Stimulated activated CD8-positive, alpha-beta memory T cell treated with anti-CD3 and anti-CD28 coated beads, Interleukin-12 subunit alpha, Interleukin-12 subunit beta, amount 100 ng/mL, for 1 hour (primary cell): ENCODE measurements around the gene ACD.

Source experiments
- DNase-seq: peaks from one replicate; pipeline ENCODE4 v3.0.0-alpha.2; 2020; ENCODE audit warnings: low read depth

ACD gene

DNA sequence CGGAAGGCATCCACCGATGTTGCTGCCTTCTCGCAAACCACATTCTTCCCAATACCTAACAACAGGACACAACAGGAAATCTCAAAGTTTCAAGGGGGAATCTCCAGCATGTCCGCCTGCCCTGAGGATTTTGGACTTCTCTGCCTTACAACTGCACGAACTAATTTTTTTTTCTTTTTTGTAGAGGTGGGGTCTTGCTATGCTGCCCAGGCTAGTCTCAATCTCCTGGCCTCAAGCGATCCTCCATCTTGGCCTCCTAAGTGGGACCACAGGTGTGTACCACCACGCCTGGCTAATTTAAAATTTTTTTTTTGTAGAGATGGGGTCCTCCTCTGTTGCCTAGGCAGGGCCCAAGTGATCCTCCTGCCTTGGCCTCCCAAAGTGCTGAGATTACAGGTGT is 15.9 kb upstream of the ACD start:
- no peak for DNase-seq

DNA sequence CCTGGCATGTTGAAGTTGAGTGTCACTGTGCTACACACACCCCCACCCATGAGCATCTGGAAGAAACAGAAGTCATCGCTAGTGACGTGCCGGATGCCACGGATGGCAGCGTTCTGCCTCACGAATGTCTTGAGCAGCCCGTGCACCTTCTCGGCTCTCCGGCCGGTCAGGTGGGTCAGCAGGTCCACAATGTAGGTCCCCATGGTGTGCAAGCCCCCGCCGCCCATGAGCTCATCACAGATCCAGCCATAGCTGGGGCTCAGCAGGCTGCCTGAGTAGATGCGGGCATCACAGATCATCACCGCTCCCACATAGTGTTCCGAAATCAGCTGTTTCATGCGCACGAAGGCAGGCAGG is 15.5 kb upstream of the ACD start:
- DNase-seq = no peak

DNA sequence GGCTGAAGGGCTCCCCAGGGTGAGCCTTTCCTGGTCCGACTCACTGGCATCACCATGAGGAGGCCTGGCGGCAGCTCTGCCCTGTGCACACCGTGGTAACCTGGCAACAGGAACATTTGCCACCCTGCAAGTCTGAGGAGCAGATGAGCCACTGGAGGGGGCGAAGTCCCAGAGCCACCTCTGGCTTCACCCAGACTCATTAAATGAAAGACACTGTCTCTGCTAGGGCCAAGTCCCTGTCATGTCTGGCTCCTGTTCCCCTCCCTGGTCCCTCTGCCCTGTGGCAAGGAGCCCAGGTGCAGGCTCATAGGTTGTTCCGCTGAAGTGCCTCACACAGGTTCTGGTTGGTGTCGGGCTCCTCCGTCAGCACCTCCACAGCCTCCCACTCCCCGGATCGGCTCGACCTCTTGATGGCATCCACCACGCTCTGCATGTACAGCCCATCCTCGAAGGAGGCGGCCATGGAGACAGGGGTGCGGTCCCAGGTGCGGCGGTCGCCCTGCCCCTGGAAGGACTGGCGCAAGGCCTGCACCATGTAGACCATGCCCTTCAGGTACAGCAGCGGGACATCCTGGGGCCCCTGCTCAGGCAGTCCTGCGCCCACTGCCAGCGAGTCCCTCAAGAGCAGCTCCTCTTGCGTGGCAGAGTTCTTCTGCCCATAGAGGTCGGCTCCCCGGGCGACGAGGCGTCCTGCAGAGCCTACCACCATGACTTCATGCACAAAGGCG is 15.0 kb upstream of the ACD start:
- DNase-seq = no peak

DNA sequence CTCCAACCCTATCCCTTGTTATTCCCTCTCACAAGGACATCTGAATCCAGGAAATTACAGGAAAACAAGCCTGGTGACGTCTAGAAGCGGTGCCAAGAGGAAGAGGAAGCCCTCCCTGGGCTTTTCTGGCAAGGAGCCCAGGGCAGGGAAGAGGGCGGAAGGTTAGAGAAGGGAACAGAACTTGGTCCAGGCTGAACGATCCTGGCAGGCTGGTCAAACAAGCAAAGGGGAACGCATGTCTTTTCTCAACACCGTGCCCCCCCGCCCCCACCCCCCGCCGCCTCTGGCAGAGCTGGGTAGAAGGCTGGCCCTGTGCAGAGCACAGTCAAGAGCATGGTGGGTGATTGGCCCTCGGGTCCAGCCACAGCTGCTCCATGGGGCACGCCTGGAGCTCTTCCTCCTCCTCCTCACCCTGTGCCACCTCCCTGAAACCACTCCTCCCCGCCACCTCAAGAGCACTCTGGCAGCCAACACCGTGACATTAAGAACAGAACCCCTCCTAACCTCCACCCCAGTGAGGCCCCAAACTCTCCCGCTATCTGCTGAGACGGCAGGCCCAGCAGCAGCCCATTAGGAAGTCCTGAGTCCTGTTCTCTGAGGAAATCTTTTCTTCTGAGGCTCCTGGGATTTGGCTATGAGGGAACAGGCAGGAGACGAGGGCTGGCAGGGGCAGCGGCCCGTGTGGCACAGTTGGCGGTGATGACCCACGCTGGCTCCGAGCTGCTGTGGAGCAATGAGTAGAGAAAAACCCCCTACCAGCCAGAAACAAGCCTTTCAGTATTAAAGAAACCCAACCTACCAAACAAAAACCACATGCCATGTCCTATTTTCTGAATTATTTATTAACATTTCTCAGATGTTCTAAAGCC is 13.9 kb upstream of the ACD start:
- no peak for DNase-seq

DNA sequence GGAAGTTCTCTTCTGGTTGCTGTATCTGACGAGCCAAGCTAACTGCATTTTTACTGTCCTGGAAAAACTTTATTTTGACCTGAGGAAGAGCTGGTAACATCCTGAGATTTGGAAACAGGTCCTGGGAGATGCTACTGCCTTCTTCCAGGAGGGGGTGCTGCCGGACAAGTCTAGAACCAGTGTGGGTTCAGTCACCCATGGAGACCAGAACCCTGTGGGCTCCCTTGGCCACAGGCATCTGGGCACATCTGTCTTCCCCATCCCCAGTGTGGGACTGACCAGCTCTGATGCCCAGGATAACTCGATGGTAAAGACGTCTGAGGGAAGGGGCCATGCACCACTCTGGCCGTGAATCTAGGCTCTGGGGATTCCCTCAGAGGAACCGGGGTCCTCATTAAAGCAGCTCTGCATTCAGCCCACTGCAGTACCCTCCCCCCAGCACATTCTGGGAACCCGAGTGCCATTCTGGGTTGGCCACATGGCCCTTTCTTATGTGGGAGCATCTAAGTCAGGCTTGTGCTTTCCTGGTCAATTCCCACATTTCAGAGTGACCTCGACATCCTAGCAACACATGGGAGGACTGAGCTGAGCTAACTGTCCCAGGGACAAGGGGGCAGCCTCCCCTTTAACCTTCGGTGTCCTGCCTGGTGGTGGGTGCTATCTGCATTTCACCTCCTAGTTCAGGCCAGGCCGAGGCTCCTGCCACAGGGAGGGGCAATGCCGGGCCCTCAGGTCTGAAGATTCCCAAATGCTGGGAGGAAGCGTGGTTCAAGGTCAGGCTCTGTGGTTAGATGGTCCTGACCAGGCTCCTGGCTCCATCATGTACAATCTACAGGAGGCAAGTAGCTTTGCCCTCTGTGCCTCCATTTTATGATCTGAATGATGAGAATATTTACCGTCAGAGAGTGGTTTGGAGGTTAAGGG is 12.9 kb upstream of the ACD start:
- no peak for DNase-seq

DNA sequence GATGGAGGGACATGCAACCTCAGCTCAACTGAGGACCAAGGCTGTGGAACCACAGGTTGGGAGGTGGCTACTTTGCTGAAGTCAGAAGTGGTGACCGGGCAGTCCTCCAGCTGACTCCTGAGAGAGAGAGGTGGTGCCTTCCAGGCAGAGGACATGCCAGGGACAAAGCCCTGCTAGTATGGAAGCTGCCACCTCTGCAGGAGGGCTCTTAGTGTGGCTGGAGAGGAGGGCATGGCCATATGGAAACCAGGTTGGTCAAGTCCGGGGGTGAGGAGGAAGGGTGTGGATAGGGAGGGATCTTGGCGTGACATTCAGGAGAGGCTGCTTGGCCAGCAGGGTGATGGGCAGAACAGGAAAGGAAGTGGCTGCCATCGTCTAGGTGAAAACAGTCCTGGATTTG is 12.2 kb upstream of the ACD start:
- no peak for DNase-seq

DNA sequence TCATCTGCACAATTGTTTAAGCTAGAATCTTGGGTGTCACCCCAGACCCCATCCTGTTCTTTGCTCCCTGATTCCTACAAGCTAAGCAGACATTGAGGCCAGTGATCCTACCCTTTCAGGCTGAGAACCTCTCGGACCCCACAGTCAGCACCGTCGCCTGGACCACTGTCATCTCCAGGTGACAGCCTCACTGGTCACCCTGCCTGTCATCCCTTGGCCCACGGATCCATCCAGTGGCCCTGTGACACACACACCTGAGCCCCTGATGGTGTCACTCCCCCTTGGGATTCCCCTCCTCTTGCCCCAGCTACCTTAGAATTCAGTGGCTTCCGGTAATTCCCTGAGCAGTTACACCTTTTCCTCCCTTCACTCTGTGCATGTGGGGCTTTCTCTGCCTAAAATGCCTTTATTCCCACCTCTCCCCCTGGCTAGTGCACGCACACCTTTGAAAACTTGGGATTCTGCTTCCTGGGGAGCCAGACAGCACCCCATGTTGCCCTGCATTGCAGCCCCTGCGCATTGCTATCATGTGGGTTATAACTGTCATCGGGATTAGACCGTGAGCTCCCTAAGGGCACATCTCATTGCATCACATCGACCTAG is 9.5 kb upstream of the ACD start:
- no peak for DNase-seq

DNA sequence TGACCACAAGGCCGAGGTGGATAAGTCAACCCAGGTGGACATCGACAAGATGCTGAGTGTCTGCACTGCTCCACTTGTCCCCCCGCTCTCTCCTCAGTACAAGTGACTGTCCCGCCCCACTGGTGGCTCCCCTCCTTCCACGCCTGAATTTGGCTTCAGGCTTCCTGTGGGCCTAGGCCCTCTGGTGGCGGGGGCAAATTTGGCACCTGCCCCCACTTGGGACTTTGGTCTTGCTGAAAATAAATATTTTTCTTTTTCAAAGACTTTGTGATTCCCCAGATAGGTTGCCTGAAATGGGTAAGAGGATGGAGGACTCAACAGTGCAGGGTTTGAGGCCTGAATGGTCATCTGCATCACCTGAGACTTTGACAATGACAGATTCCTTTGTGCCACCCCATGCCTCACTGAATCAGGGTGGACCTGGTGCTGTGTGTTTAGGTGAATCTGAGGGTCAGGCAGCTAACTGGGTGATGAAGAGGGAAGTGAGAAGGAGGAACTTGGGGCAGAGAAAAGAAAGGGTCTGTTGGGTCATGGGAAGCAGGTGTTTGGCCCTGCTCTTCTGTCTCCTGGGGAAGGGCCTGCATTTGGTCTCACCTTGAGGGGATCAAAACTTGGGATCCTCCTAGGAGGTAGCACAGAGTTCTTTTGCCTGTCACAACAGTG is 8.6 kb upstream of the ACD start:
- no peak for DNase-seq

DNA sequence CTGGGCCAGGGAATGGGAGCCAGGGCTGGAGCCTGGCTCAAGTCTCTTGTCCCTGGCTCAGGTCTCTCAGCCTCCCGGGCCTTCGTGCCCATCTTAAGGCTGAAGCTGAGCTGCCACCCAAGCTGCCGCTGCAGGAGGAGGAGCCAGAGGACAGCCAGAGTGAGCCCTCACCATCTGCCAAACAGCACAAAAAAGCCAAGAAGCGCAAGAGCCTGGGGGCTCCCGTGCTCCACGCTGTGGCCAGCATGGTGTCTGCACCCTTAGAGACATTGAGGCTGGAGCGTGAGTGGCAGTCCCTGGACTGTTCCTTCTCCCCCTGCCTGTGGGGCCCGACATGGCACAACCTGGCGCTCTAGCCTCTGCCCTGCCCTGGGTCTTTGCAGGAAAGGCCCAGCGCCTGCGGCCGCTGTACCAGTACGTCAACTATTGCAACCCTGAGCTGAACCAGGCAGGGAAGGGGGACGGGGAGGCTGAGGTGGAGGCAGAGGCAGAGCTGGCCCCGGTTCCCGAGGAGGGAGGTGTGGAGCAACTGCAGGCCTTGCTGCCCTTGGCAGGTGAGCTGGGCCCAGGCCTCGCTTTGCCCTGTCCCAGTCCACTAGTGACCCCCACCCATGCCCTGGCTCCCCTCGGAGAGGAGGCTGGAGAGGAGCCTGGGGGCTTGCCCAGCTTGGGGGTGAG is 7.9 kb upstream of the ACD start:
- DNase-seq = peak; percentile 64

DNA sequence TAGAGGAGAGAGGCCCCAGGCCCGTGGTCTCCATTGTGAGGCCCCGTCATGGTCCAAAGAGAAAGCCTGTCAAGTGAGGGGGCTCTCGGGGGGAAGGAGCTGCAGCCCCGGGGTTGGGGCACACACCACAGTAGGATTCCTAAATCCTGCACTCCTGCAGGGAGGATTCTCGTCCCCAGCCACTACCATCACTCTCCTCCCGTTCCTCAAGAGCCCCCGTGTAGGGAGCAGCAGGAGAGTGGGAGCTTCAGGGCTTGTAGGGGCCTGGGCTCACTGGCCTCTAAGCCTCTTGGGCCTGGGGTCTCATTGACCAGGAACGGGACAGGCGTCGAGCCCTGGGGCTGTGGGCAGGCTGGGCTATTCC is 7.4 kb upstream of the ACD start:
- no peak for DNase-seq

DNA sequence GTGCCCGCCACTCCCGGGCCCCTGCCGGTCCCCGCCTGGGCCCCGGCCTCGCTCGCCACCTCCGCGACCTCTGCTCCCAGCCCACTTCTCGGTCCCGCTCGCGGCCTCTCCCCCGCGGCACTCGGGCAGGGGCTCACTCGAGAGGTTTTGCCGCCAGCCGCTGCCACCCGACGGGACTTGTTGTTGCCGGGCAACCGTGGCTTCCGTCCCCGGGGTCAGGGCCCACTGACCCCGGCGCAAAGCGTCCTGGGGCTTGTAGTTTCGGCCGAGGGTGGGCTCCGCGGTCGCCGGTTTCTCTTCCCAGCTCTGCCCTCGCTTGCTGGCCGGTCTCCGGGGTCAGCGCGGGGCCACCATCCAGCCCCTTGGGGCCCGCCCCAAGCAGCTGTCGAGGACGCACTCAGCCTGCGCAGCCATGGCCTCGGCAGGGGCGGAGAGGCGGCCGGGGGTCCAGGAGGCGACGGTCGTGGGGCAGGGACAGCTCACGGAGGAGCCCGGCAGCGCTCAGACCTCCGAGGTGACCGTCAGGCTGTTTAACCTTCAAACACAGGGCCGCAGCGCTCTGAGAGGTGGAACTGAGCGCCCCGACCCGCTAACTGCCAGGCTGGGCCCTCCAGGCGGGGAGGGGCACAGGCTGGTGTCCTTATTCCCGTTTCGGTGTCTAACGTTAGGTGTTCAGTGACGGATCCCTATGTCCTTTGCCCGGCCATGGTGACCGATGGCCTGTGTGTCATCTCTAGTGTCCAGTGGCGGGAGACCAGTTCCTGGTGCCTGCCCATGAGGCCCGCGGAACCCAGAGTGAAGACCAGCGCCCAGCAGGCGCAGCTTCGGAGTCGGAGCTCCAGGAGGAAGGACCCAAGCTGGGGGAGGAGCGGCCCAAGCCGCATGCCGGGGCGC is 6.7 kb upstream of the ACD start, which contains the start of the genes C16orf86 and ENKD1:
C16orf86 (plus strand) TSS at position 256 of the 894 bp plus-strand sequence; CDS start at position 413, 157 bp downstream.
ENKD1 (minus strand) TSS at position 192 of the 894 bp plus-strand sequence. CDS start 308 bp downstream, outside the sequence.
- peak; percentile 77 for DNase-seq

DNA sequence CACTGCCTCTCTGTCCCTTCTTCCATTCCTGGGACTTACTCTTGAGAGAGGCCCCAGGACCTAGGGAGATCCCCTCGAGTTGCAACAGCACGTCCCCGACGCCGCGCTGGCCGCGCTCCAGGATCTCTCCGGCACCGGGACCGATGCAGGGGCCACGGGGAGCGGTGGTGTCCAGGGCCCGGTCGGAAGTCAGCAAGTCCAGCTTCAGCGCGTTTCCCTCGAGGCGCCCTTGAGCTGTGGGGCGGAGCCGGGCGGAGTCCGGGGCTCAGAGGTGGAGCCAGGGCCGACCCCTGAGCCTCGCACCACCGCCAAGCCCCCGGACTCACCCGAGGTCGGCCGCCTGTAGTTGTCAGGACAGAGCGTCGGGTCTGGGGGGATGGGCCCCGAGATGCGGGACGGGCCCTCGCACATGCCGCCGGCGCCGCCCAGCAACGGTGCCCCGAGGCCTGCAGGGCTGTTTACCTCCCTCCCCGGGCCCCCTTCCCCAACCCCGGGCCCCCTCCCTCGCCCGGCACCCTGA is 6.0 kb upstream of the ACD start:
- no peak for DNase-seq

DNA sequence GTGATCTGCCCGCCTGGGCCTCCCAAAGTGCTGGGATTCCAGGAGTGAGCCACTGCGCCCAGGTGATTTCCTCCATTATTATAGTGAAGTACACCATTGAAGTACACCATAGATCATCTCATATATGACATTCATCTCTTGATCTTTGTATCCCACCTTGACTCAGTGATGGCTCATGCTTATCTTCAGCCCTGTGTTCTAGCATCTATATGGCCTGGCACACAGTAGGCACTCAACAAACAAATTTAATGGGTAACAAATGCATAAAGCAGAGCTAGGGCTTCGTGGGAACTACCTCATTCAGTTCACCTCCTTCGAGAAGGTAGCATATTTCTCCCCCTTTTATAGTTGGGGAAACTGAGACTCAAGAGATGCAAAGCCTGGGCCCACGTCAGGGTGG is 5.5 kb upstream of the ACD start:
- no peak for DNase-seq

DNA sequence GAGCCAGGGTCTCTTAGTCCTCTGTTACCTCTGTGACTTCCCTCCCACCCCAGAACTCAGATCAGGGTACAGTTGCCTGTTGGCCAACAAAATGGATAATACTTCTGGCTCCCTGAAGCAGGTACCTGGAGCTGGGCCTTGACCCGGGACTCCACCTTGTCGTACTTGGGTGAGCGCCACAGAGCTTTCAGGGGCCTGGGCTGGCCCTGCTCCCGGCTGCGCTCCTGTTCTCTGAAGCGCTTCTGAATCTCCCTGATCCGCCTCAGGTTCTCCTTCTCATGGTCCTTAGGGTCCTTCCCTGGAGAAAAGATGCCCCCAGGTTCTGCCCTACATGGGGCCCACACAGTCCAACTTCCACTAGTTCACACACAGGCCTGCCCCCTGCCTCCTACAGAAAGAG is 4.8 kb upstream of the ACD start:
- no peak for DNase-seq

DNA sequence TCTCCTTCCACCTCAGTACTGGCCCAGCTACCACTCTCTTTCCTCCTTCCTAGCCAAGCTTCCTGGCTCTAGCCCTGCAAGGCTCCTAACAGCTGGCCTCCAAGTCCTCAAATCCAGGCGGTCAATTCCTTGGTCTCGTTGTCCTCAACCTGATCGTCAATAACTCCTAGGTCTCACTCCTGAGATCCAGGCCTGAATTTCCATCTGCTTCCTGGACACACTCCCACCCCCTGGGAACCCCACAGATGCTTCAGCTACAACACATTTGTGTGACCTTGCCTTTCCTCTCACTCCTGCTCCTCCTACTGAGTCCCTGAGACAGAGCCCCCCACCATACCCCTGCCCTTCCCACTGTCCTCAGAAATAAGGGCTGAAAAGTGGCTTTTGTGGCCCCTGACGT is 4.2 kb upstream of the ACD start:
- no peak for DNase-seq

DNA sequence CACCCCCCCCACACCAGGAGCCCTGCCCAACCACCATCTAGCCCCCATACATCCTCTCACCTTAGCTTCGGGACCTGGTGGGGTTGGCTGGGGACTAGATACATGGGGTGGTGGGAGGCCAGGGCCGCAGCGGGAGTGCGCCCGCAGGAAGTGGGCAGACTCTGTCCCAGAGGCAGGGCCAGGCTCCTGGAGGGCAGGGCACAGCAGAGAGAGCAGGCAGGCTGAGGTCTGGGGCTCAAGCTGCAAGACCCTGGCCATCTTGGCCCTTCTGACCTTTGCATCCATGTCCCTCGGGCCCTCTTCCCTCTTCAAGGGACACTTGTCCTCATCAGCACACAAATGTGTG is 3.8 kb upstream of the ACD start:
- no peak for DNase-seq

DNA sequence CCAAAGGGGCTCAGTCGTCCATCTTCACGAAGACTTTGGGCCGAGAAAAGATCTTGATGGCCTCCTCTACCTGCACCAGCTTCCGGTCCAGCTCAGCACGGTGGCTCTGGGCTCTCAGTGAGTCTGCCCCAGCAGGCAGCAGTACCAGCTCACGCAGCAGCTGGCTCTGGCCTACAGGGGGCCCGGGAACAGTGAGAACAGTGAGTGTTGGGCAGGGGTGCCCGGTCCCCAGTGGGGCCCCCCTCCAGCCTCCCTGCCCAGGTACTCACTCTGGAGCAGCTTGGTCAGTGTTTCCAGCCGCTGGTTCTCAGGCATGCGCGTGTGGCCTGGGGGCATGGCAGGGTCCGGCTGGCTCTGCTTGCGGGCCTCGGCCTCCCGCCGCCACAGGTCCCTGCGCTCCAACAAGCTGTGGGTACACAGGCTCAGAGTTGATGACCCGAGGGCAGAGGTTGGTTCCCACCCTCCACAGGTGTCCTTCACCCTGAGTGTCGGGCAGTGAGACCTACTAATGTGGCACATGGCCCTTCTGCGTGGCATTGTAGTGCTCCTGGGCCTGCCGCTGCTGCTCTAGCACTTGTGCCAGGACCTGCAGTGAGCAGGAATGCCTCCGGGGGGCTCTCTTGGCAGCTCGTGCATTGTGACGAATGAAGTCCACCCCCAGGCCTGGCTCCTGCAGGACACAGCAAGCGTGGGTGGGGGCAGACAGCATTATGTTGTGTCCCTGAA is 3.3 kb upstream of the ACD start:
- no peak for DNase-seq

DNA sequence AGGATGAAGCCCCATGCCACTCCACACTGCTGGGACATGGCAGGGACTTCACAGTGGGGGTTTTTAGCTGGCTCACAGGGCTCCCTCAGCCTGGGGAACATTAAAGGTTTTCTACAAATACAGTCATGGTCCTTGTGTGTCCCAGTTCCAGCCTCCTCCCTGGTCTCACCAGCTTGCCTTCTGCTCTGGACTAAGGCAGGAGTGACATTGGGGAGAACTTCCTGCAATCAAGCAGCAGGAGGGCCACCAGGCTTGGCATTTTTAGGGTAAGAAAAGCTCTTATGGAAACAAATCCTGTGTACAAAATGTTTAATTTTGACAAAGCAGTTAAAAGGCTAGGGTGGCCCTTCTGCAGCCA is 2.6 kb upstream of the ACD start:
- DNase-seq = no peak
